K562 (cell line): ENCODE results near the gene NPR3.

Experiments used
- ELF4 ChIP-seq: fragments of 450-650 bp; formaldehyde crosslinking; IDR thresholded peaks from 2 replicates; pipeline ENCODE4 v1.4.0; 2022; ENCODE audit warnings: missing genetic modification characterization
- GATAD2A ChIP-seq: fragments of 450-650 bp; IDR thresholded peaks from 2 replicates; pipeline ENCODE4 v1.6.1; 2017
- JUN ChIP-seq, 2 experiments: sonication (generic) in 1 of 2; formaldehyde crosslinking in 1 of 2; IDR thresholded peaks; 2 replicates each; pipeline versions ENCODE4 v1.6.1 to v1.8.0; 2012 to 2022; ENCODE audit warnings: borderline replicate concordance in 2 of 2, mild to moderate bottlenecking in 2 of 2, improper control_type of control experiment in 1 of 2, low read depth in 1 of 2, low read length in 1 of 2, missing genetic modification reagents in 1 of 2
- L3MBTL2 ChIP-seq: fragments of 450-650 bp; IDR thresholded peaks from 2 replicates; pipeline ENCODE4 v1.6.1; 2016; ENCODE audit warnings: mild to moderate bottlenecking, moderate library complexity
- MIER1 ChIP-seq: fragments of 450-650 bp; IDR thresholded peaks from 2 replicates; pipeline ENCODE4 v1.6.1; 2016; ENCODE audit warnings: antibody characterized with exemption, mild to moderate bottlenecking, low read depth
- MXI1 ChIP-seq: IDR thresholded peaks from 2 replicates; pipeline ENCODE4 v1.6.1; 2011; ENCODE audit warnings: low read depth, mild to moderate bottlenecking, improper control_type of control experiment, low read length
- PHF8 ChIP-seq: fragments of 200-600 bp; sonication (generic); IDR thresholded peaks from 2 replicates; pipeline ENCODE4 v1.6.1; 2012; ENCODE audit warnings: mixed run types, mild to moderate bottlenecking, inconsistent platforms, low read length, moderate library complexity, borderline replicate concordance
- RREB1 ChIP-seq: fragments of 250-450 bp; sonication (Bioruptor Pico); IDR thresholded peaks from 2 replicates; pipeline ENCODE4 v1.4.0; 2020
- SMARCE1 ChIP-seq: fragments of 450-650 bp; IDR thresholded peaks from 2 replicates; pipeline ENCODE4 v1.7.1; 2016; ENCODE audit warnings: mild to moderate bottlenecking
- SP1 ChIP-seq: sonication (generic); formaldehyde crosslinking; IDR thresholded peaks from 2 replicates; pipeline ENCODE4 v1.8.1; 2022; ENCODE audit warnings: mild to moderate bottlenecking, missing genetic modification reagents
- SRSF9 ChIP-seq: fragments of 200-400 bp; formaldehyde crosslinking; IDR thresholded peaks from 2 replicates; pipeline ENCODE4 v1.6.1; 2017; ENCODE audit warnings: low read depth, low read length, borderline replicate concordance
- TAF1 ChIP-seq: IDR thresholded peaks from 2 replicates; pipeline ENCODE4 v1.6.1; 2011; ENCODE audit warnings: mild to moderate bottlenecking, low read length, moderate library complexity; ENCODE audit not compliant: insufficient read depth, control insufficient read depth, severe bottlenecking; ENCODE audit errors: extremely low read depth
- THAP12 ChIP-seq: fragments of 250-450 bp; sonication (Bioruptor Pico); IDR thresholded peaks from 2 replicates; pipeline ENCODE4 v1.9.0; 2021; ENCODE audit warnings: mild to moderate bottlenecking, inconsistent platforms
- ZBTB12 ChIP-seq: fragments of 250-450 bp; sonication (Bioruptor Pico); IDR thresholded peaks from 2 replicates; pipeline ENCODE4 v1.4.0; 2020

- no peak for TF ChIP-seq SRSF9
- TF ChIP-seq SMARCE1 = no peak
- no peak for TF ChIP-seq RREB1 (CRISPR knock-in tag)
- TF ChIP-seq ELF4 (CRISPR knock-in tag) = no peak
- TF ChIP-seq L3MBTL2 = no peak
- no peak for TF ChIP-seq TAF1
- TF ChIP-seq MXI1 = no peak
- TF ChIP-seq ZBTB12 (CRISPR knock-in tag) = no peak
- no peak for TF ChIP-seq GATAD2A
- no peak for TF ChIP-seq JUN (IDR thresholded peaks at IDR 0.05; ENCODE audit: borderline replicate concordance, low read depth, low read length)
- TF ChIP-seq JUN (CRISPR knock-in tag; IDR thresholded peaks at IDR 0.05; ENCODE audit: borderline replicate concordance) = no peak
- TF ChIP-seq THAP12 = no peak
- TF ChIP-seq MIER1 = no peak
- TF ChIP-seq SP1 = no peak
- TF ChIP-seq PHF8 = no peak
Observed at GRCh38 chr5:32677023-32677422, 34.1 kb upstream of the NPR3 start.
